CD14-positive monocyte (primary cell): ENCODE results near the gene COMP. TPM values are rescaled to one million over a fixed set of nuclear protein-coding genes. Genes with fewer than 3 reads are reported as not detected.

ENCODE experiments used
- DNase-seq, 3 donors: peaks; one replicate each; pipeline ENCODE4 v3.0.0-alpha.2; 2011 to 2022
- H2AFZ ChIP-seq: 2 replicates; pipeline ENCODE4 v1.6.0; 2012; ENCODE audit warnings: mild to moderate bottlenecking, low read depth, low read length, inconsistent platforms; ENCODE audit not compliant: insufficient read depth, poor library complexity, severe bottlenecking
- H3K27ac ChIP-seq, 2 donors: 1 replicate in 1 of 2; 2 replicates in 1 of 2; pipeline ENCODE4 v1.5.1; 2012 to 2013; ENCODE audit warnings: low read length in 2 of 2, control low read depth in 1 of 2, inconsistent platforms in 1 of 2, low read depth in 1 of 2, mild to moderate bottlenecking in 1 of 2
- H3K27me3 ChIP-seq, 2 donors: one replicate each; pipeline versions ENCODE4 v1.6.0 to v1.6.1; 2011 to 2013; ENCODE audit warnings: low read length in 2 of 2; ENCODE audit not compliant: control insufficient read depth in 2 of 2, insufficient read depth in 2 of 2
- H3K36me3 ChIP-seq, 2 donors: replicated peaks in 1 of 2; 1 replicate in 1 of 2; 2 replicates in 1 of 2; pipeline versions ENCODE4 v1.5.1 to v1.6.1; 2012 to 2013; ENCODE audit warnings: low read length in 2 of 2, control low read depth in 1 of 2, inconsistent platforms in 1 of 2, mild to moderate bottlenecking in 1 of 2; ENCODE audit not compliant: insufficient read depth in 2 of 2, control insufficient read depth in 1 of 2
- H3K4me1 ChIP-seq, 2 donors: 1 replicate in 1 of 2; 2 replicates in 1 of 2; pipeline versions ENCODE4 v1.5.1 to v1.6.1; 2012 to 2013; ENCODE audit warnings: low read length in 2 of 2, control low read depth in 1 of 2, inconsistent platforms in 1 of 2, mild to moderate bottlenecking in 1 of 2, moderate library complexity in 1 of 2; ENCODE audit not compliant: insufficient read depth in 2 of 2, control insufficient read depth in 1 of 2
- H3K4me2 ChIP-seq: replicated peaks from 2 replicates; pipeline ENCODE3; 2012; ENCODE audit warnings: low read length, moderate library complexity, mild to moderate bottlenecking; ENCODE audit not compliant: poor library complexity, severe bottlenecking; ENCODE audit errors: extremely low read depth
- H3K4me3 ChIP-seq, 3 experiments: fragments of 200-600 bp in 1 of 3; sonication (generic) in 1 of 3; replicated peaks in 1 of 3; 1 replicate in 2 of 3; 2 replicates in 1 of 3; pipeline ENCODE4 v1.5.1; 2011 to 2013; ENCODE audit warnings: low read length in 3 of 3, mild to moderate bottlenecking in 3 of 3, control low read depth in 2 of 3, low read depth in 2 of 3, inconsistent platforms in 1 of 3, moderate library complexity in 1 of 3
- H3K79me2 ChIP-seq: 2 replicates; pipeline ENCODE4 v1.6.0; 2012; ENCODE audit warnings: mild to moderate bottlenecking, control low read depth, inconsistent platforms, low read length, moderate library complexity; ENCODE audit not compliant: insufficient read depth
- H3K9ac ChIP-seq: 2 replicates; pipeline ENCODE4 v1.6.0; 2017; ENCODE audit warnings: low read length, mild to moderate bottlenecking; ENCODE audit not compliant: insufficient read depth, poor library complexity, severe bottlenecking
- H3K9me3 ChIP-seq, 2 donors: replicated peaks in 1 of 2; 1 replicate in 1 of 2; 2 replicates in 1 of 2; pipeline versions ENCODE4 v1.5.1 to v1.6.1; 2012 to 2013; ENCODE audit warnings: low read length in 2 of 2, control low read depth in 1 of 2; ENCODE audit not compliant: control insufficient read depth in 1 of 2, insufficient read depth in 1 of 2
- H4K20me1 ChIP-seq: 2 replicates; pipeline ENCODE4 v1.6.0; 2012; ENCODE audit warnings: mild to moderate bottlenecking, low read length, control low read depth, moderate library complexity; ENCODE audit not compliant: insufficient read depth
- H3K27ac Mint-ChIP-seq, 7 donors: one replicate each; pipeline ENCODE4 v1.8.0; 2020; ENCODE audit warnings: mild to moderate bottlenecking in 7 of 7, mixed read lengths in 7 of 7, moderate library complexity in 6 of 7, inconsistent platforms in 2 of 7
- H3K27me3 Mint-ChIP-seq, 3 donors: one replicate each; pipeline ENCODE4 v1.8.0; 2021 to 2022; ENCODE audit warnings: low read depth in 3 of 3, mild to moderate bottlenecking in 3 of 3, mixed read lengths in 3 of 3, moderate library complexity in 3 of 3, inconsistent platforms in 1 of 3
- H3K36me3 Mint-ChIP-seq, 2 donors: one replicate each; pipeline ENCODE4 v1.8.0; 2020; ENCODE audit warnings: mixed read lengths in 2 of 2, inconsistent platforms in 1 of 2, mild to moderate bottlenecking in 1 of 2
- H3K4me1 Mint-ChIP-seq: one replicate; pipeline ENCODE4 v1.8.0; 2020; ENCODE audit warnings: mild to moderate bottlenecking, mixed read lengths
- H3K4me3 Mint-ChIP-seq, 2 donors: one replicate each; pipeline ENCODE4 v1.8.0; 2020; ENCODE audit warnings: mild to moderate bottlenecking in 2 of 2, mixed read lengths in 2 of 2, moderate library complexity in 1 of 2
- H3K9me3 Mint-ChIP-seq, 7 donors: one replicate each; pipeline ENCODE4 v1.8.0; 2020 to 2022; ENCODE audit warnings: mixed read lengths in 7 of 7, mild to moderate bottlenecking in 6 of 7, moderate library complexity in 6 of 7, inconsistent platforms in 2 of 7
- CTCF ChIP-seq: fragments of 200-600 bp; IDR thresholded peaks from one replicate; pipeline ENCODE4 v1.8.0; 2022; ENCODE audit warnings: antibody characterized with exemption, mild to moderate bottlenecking
- WGBS: methylation state at CpG from one replicate; pipeline ENCODE4 v1.1.5; 2013; ENCODE audit warnings: missing lambda C conversion rate; ENCODE audit not compliant: insufficient coverage; 5-methylcytosine and 5-hydroxymethylcytosine counted together
- intact Hi-C, 2 donors: fragments of 100-400 bp; cut with micrococcal nuclease; formaldehyde crosslinking; loops; one replicate each; pipeline versions ENCODE4 v1.15.0 to v1.15.1; 2023
- polyA plus RNA-seq, 3 donors: library from polyadenylated mRNA; depleted of rRNA in 1 of 3; unstranded in 2 of 3; stranded (reverse) in 1 of 3; fragments of 300-500 nt in 2 of 3; fragments of >200 nt in 1 of 3; fragmentation: Illumina TruSeq in 2 of 3; gene quantifications; 1 replicate in 2 of 3; 2 replicates in 1 of 3; pipeline ENCODE4 v1.2.3, GENCODE V29; 2012 to 2021

Gene COMP
- polyA plus RNA-seq, 3 donors, result not detected

DNA sequence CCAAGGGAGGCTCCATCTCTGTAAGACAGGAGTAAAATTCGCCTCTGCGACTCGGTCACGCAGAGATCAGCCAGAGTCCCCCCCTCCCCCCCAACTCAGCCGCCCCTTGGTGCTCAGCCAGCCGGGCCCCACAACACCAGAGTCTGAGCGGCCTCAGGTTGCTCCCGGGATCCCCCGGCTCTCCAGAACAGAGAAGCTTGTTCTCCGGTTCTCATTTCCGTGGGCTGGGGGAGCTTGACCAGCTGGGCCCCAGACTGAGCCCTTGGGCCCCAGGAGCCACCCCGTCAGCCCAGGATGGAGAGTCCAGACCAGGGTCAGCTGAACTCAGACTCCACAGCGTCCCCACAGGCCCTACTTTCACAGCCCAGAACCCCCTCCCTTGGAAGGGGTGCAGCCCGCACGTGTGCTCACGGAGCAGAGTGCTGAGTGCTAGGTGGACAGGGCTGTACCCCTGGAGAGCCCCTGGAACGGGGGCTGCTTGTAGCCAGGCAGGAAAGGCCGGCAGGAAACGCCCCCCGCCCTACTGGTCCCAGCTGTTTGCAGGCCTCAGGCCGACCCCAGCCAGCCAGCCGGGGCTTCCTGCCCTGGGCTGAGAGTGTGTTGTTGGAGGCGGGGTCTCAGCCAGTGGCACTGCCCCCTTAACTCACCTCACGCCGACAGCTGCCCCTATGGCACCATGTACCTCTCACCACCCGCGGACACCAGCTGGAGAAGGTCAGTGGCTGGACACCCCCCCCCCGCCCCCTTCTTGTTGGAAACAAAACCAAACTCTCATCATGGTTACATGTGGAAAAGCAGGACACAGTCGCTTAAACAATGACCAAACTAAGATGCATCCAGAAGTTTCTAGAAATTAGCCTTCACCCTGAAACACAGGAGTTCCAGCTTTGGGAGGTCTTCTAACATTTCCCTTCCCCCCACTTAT lies 44.4 kb downstream of the COMP start:
- no peak overlapping the region for H3K9ac ChIP-seq
- Mint-ChIP-seq H3K9me3 (peaks cover 0 to 5% (median 0%) of the 10 kb centered on the region in 7 donors), H3K4me3 (no peak overlapping the region), H3K4me1 (no peaks in the 10 kb centered on the region), H3K27me3 (peaks cover 0 to 4% (median 0%) of the 10 kb centered on the region in 3 donors), H3K27ac (peak overlapping the region in 1 of 7 donors; percentile 25), H3K36me3 (peaks cover 20 to 30% of the 10 kb centered on the region in 2 donors)
- H3K4me1 ChIP-seq, result no peaks in the 10 kb centered on the region
- no peak overlapping the region for H3K4me3 ChIP-seq
- no peaks in the 10 kb centered on the region for H3K79me2 ChIP-seq
- H3K9me3 ChIP-seq, result no peaks in the 10 kb centered on the region
- H3K4me2 ChIP-seq, result no peak overlapping the region
- no peak overlapping the region for H3K27ac ChIP-seq
- peaks cover 14 to 19% of the 10 kb centered on the region in 2 donors for H3K36me3 ChIP-seq
- no peak for TF ChIP-seq CTCF
- DNase-seq, result no peak
- H4K20me1 ChIP-seq, result peaks cover 8% of the 10 kb centered on the region
- intact Hi-C loops, result no loop called here
- 94% methylated on average over 12 of the region's 29 CpGs for WGBS
- H3K27me3 ChIP-seq, result no peaks in the 10 kb centered on the region
- no peak overlapping the region for H2AFZ ChIP-seq

- Histone ChIP-seq H3K27me3 (no peaks in the 10 kb centered on the region), H3K9ac (no peak overlapping the region), H3K4me3 (no peak overlapping the region), H3K4me1 (no peaks in the 10 kb centered on the region), H3K9me3 (no peaks in the 10 kb centered on the region), H3K36me3 (peaks cover 9 to 19% of the 10 kb centered on the region in 2 donors), H3K27ac (no peak overlapping the region), H3K79me2 (no peaks in the 10 kb centered on the region), H2AFZ (no peak overlapping the region), H3K4me2 (no peak overlapping the region), H4K20me1 (peaks cover 8% of the 10 kb centered on the region)
- Mint-ChIP-seq H3K4me3 (no peak overlapping the region), H3K36me3 (peaks cover 12 to 23% of the 10 kb centered on the region in 2 donors), H3K9me3 (peaks cover 0 to 3% (median 0%) of the 10 kb centered on the region in 7 donors), H3K27me3 (peaks cover 0 to 4% (median 0%) of the 10 kb centered on the region in 3 donors), H3K27ac (no peak overlapping the region), H3K4me1 (no peaks in the 10 kb centered on the region)
- intact Hi-C loops, result no loop called here
- TF ChIP-seq CTCF, result no peak
- WGBS, result 95% methylated on average over 5 of the region's 5 CpGs
- no peak for DNase-seq
These were observed 45.2 kb downstream of the COMP start for GRCh38 chr19:18745931-18746330.
